H4 (cell line): ENCODE results near the gene ZSCAN31. TPM values are rescaled to one million over a fixed set of nuclear protein-coding genes. Genes with fewer than 3 reads are reported as not detected.
A peak's percentile ranks its signal among the peaks of the same experiment; 100 is the strongest.
"Not testable (repeated sequence)": the region's sequence is repeated elsewhere in the genome, so short reads cannot be mapped to it uniquely, and the experiment has no call there.

Experiments
- DNase-seq: peaks from one replicate; pipeline ENCODE4 v3.0.0-alpha.2; 2015; ENCODE audit warnings: low spot score
- total RNA-seq: library from RNA; depleted of rRNA; stranded (reverse); fragments of >200 nt; shearing (Covaris generic); gene quantifications from 2 replicates; pipeline ENCODE4 v1.2.3, GENCODE V29; 2014; rRNA removed

The ZSCAN31 gene
- 182 and 210 TPM in 2 replicates for total RNA-seq

- DNase-seq, result peak; percentile 98
Measured at GRCh38 chr6:28335564-28336283, at the start of gene ZSCAN31. Gene ZSCAN31 (minus strand): TSS chr6:28336148. CDS start chr6:28329683, 6,465 bp downstream.

GRCh38 chr6:28384143-28384533 lies 48.2 kb upstream of the ZSCAN31 start:
- DNase-seq, result no peak

GRCh38 chr6:28383235-28384142 lies 47.5 kb upstream of the ZSCAN31 start:
- DNase-seq, result peak; percentile 63

- no peak for DNase-seq
Measured at GRCh38 chr6:28380381-28380780, 44.4 kb upstream of the ZSCAN31 start.

GRCh38 chr6:28378644-28379043 lies 42.7 kb upstream of the ZSCAN31 start:
- no peak for DNase-seq

GRCh38 chr6:28377879-28378278 lies 41.9 kb upstream of the ZSCAN31 start:
- DNase-seq, result no peak

- no peak for DNase-seq
Measured at GRCh38 chr6:28373925-28374324, 38.0 kb upstream of the ZSCAN31 start.

GRCh38 chr6:28371706-28372451 lies 35.9 kb upstream of the ZSCAN31 start:
- DNase-seq, result no peak

- no peak for DNase-seq
Measured at GRCh38 chr6:28371280-28371679, 35.3 kb upstream of the ZSCAN31 start.

GRCh38 chr6:28370440-28370839 lies 34.5 kb upstream of the ZSCAN31 start:
- DNase-seq, result no peak

- no peak for DNase-seq
Measured at GRCh38 chr6:28369463-28369862, 33.5 kb upstream of the ZSCAN31 start.

GRCh38 chr6:28368522-28368921 lies 32.6 kb upstream of the ZSCAN31 start:
- no peak for DNase-seq

GRCh38 chr6:28365590-28365989 lies 29.6 kb upstream of the ZSCAN31 start:
- not testable (repeated sequence) for DNase-seq

GRCh38 chr6:28360961-28361360 lies 25.0 kb upstream of the ZSCAN31 start:
- DNase-seq, result no peak

GRCh38 chr6:28359562-28359961 lies 23.6 kb upstream of the ZSCAN31 start:
- not testable (repeated sequence) for DNase-seq

GRCh38 chr6:28357036-28357435 lies 21.1 kb upstream of the ZSCAN31 start:
- peak; percentile 75 for DNase-seq

- DNase-seq, result no peak
Measured at GRCh38 chr6:28356666-28357020, 20.7 kb upstream of the ZSCAN31 start.

- DNase-seq, result peak; percentile 94
Measured at GRCh38 chr6:28355743-28356665, 20.1 kb upstream of the ZSCAN31 start.

- DNase-seq, result no peak
Measured at GRCh38 chr6:28354688-28355554, 19.0 kb upstream of the ZSCAN31 start.
